NCI-H2029 treated with DMSO at 0.1 percent for 48 hours (cell line): ENCODE data around the gene SMCHD1.
"Not testable (repeated sequence)": the region's sequence is repeated elsewhere in the genome, so short reads cannot be mapped to it uniquely, and the experiment has no call there.

Experiments
- DNase-seq: peaks from one replicate; lab custom pipeline; 2025; lab: John Stamatoyannopoulos, UW

SMCHD1 gene

DNA sequence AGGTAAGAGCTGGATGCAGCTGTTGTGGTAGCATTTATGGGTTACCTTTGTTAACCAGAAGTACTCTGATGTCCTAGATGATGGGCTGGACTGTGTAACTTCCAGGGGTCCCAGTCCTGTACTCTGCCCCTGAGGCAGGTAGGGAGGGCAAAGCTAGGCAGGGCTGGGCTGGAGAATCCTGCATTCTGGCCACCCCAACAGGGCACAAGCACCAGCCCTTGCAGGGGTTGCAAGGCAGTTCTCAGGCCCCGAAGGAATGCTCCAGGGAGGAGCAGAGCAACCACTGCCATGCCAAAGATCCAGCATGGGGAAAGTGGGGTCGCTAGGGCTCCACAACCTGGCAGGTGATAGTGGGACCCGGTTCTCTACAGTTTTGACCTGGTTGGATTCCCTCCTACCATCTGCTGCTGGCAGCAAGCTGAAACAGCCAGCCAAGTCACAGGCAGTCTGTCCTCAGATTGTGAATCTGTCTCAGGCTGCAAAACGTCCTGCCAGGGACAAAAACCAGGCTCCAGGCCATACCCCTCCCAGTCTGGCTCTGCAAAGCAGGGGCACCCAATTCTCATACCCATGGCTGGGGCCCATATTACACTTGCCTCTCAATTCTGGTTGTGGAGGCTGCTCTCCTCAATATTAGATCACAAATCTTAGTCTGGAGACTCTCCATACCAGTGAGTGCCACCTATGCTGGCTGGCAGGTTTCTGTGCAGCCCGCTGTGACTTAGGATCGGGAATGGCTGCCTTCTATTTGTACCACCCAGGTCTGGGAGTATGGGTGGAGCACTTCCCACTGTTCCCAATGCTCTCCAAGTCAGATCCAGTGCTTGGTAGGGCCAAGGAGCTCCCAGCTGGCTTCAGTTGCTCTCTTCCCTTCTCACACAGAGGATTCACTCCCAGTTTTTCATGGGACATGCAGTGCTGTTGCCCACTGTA, 61.1 kb downstream of the SMCHD1 start:
- no peak for DNase-seq

DNA sequence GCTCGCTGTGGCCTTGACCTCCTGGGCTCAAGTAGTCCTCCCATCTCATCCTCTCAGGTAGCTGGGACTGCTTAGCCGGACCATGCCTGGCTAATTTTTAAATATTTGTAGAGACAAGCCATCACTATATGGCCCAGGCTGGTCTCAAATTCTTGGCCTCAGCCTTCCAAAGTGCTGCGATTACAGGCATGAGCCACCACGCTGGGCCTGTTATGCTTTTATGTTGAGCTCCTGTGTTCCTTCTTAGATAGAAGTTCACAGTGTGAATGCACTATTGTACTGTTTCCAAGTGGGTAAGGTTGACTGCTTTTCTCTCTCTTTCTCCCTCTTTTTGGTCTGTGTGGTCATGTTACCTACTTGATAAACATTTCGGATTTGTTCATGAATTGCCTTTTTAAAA, 61.9 kb downstream of the SMCHD1 start:
- no peak for DNase-seq

DNA sequence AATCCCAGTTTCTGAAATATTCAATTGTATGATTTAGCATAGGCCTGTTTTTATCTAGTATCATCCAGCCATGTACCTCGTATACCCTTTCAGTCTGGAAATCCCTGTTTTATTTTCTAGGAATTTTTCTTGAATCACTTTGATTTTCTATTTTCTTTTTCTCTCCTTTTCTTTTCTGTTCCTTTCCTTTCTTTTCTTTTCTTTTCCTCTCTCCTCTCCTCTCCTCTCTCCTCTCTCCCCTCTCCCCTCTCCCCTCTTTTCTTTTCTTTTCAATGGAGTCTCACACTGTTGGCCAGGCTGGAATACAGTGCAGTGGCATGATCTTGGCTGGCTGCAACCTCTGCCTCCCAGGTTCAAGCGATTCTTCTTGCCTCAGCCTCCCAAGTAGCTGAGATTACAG, 63.5 kb downstream of the SMCHD1 start:
- no peak for DNase-seq

DNA sequence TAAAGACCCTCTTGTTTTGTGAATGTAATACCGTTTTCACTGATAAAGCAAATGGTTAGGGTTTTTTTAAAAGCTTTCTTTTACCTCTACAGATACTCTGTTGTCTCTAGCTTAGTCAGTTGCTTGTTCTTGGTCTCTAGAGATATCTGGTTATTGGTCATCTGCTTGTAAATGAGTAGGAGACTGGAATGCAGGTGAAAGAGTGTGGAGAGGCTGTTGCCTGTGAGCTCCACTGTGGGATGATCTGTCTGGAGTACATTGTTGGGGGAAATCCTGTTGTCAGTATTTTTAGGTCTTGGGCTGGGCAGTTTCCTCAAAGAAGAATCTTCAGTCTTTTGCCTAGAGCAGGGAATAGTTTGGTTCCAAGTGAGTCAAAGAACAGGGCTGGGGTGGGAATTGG, 67.7 kb downstream of the SMCHD1 start:
- DNase-seq = no peak

DNA sequence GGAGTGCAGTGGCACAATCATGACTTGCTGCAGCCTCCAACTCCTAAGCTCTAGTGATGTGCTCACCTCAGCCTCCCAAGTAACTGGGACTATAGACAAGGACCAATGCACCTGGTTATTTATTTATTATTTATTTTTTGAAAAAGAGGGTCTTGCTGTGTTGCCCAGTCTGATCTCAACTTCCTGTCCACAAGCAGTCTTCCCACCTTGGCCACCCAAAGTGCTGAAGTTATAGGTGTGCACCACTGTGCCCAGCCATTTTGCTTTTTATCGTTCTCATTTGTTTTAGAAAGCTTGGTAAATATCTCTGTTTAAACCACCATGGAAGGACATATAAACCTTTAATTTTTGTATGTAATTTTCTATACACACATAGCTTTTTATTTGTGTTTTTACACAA, 74.2 kb downstream of the SMCHD1 start:
- no peak for DNase-seq

DNA sequence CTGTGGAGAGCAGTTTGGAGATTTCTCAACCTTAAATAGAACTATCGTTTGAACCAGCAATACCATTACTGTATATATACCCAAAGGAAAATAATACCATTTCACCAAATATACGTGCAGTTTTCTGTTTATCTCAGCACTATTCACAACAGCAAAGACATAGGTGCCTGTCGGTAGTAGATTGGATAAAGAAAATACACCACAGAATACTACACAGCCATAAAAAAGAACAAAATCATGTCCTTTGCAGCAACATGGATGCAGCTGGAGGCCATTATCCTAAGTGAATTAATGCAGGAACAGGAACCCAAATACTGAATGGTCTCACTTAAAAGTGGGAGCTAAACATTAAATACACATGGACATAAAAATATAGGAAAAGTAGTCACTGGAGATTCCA, 81.3 kb downstream of the SMCHD1 start:
- no peak for DNase-seq

DNA sequence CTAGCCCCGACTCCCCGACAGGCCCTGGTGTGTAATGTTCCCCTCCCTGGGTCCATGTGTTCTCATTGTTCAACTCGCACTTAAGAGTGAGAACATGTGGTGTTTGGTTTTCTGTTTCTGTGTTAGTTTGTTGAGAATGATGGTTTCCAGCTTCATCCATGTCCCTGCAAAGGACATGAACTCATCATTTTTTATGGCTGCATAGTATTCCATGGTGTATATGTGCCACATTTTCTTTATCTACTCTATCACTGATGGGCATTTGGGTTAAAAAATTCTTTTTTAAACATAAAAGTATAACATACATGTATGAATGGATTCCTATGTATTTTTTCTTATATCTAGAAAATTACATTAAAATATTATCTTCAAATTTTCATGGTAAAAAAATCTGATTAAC, 84.6 kb downstream of the SMCHD1 start:
- DNase-seq = not testable (repeated sequence)

DNA sequence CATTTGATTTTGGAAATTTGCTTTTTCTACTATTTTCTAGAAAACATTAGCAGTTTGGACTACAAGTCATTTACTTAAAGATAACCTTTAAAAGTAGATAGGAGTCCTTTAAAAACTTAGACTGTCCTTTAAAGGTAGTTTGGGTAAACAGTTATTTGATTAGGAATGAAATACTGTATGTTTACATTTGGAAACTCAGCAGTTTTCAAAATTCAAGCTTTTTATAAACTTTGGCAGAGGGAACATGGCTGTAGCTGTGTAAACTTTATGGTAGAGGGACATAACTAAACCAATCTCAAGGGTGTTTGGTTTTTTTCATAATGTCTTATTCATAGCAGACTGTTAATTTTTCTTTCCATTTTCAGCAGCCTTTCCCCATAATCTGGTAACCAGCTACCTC, 90.7 kb downstream of the SMCHD1 start:
- no peak for DNase-seq

DNA sequence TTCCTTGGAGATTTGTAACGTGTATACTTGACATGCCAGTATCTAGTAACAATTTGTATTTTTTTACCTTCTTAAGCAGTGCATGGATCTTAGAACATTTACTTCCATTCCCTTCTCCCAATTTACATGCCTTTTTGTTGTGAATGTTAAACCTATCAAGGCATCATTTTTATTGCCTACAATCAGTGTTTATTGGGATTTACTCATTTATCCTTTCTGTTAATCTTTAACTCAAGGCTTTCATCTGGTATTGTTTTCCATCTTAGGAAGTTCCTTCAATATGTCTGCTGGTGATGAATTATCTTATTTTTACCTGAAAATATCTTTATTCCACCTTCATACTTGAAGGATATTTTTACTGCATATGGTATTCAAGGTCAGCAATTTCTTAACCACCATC, 102.8 kb downstream of the SMCHD1 start:
- no peak for DNase-seq

DNA sequence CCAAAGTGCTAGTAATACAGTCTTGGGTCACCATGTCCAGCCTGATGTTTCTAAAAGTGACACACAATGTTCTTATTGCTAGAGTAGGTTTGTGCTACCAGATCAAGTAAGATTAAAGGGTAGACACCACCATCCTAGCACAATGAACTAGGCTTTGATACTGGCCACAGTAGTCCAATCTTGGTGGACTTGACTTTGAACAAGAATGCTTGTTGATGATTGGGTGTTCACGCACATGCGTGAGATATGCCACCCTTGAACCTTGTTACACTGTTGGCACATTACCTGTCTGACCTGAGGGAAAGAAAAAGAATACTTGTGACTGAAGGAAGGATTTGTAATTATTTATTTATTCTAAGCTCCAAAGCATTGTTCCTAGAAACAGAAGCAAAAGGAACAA, 119.1 kb downstream of the SMCHD1 start:
- DNase-seq = no peak

DNA sequence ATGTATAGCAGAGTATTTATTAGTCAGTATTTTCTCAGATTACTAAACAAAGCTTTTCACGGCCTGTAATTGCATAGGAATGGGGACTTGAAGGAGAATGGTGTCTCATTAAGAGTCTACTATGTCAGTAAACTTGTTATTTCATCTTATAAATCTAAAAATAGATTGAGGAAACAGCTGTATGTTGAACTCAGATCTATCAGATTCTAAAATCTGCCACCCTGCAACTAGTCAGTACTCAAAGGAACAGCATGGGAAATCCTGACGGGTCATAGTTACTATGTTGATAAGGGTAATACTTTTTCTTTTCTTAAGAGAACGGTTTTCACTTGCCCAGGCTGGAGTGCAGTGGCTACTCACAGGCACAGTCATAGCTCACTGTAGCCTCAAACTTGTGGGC, 121.1 kb downstream of the SMCHD1 start:
- no peak for DNase-seq

DNA sequence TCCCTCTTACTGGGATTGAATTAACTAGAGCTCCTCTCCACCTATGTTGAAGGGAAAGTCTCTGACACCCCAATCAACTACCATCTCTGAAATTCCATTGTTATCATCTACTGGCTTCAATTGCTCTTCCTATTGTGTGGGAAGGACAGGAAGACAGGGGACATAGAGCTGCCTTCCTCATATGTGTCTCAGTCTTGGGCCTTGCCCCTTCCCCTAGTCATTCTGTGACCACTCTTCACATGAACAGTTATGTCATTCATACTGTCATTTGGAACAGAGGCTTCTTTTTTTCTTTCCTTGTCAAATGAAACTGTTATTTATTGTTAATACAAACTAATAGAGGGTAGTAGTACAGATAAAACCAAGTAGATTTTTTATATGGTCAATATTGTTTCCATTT, 121.7 kb downstream of the SMCHD1 start:
- no peak for DNase-seq

DNA sequence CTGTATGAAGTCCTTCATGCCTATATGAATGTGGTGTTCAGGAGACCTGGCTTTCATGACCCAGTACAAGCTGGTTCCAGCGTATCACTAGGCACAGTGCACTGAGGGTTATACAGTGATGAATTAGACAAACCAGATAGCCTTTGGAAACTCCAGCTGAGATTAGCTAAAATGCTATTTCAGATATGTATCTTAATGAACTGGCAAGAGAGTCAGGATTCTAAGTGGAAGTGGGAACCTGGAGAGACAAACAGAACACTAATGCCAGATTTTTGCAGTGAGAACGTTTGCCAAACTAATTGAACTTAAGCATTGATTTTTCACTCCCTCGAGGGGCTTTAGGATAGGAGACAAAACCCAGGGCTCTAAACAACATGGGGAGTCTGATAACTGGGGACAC, 125.2 kb downstream of the SMCHD1 start:
- DNase-seq = no peak

DNA sequence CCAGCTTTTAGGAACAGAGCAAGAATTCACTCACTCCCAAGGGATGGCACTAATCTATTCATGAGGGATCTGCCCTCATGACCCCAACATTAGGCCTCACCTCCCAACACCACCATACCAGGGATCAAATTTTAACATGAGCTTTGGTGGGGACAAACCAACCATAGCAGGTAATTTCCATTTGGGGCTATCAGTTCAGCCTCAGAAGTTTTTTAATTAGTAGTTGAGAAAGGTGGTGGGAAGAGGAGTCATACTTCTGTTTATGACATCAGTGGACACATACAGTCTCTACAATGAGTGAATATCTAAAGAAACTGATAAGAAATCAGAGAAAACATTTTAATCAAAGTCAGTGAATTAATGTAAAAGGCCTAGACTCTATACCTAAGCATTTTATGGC, 131.7 kb downstream of the SMCHD1 start:
- no peak for DNase-seq

DNA sequence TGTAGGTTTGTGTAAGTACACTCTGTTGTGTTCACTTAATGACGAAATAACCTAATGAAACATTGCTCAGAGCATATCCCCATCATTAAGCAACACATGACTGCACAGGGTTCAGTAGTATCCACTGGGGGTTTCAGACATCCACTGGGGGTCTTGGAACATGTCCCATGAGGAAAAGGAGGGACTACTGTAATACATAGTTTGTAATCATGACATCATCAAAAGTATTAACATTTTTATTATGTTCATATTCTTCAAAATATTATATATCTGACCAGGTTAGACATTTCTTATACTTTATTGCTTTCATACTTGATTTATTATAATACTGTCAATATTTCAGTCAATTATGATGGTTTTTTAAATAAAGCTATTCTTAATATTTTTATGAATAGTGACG, 136.9 kb downstream of the SMCHD1 start:
- DNase-seq = no peak

DNA sequence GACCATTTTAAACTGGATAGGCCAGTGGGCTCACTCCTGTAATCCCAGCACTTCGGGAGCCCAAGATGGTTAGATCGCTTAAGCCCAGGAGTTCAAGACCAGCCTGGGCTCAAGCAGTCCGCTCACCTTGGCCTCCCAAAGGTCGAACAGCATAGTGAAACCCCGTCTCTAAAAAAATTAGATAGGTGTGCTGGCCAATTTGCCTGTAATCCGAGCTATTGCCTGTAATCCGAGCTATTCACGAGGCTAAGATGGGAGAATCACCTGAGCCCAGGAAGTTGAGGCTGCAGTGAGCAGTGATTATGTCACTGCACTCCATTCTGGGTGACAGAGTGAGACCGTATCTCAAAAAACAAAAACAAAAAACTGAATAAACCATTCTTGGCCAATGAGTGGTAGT, 138.6 kb downstream of the SMCHD1 start:
- DNase-seq = peak; percentile 14

DNA sequence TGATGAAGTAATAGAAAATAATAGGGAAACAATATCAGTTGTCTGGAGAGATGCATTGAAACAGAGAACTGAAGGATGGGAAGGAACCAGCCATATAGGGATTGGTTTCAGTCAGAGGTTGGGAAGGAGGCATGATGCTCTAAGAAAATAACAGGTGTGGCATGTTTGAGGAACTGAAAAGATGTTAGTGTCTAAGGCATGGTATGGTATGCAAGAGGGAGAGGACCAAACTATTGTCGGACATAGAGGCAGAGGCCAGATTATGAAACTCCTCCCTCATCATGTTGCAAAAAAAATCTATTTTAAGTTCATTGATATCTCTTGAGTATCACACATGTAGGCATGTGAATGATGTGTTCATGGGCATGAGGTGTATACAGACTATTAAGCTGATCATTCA, 142.4 kb downstream of the SMCHD1 start:
- DNase-seq = no peak

DNA sequence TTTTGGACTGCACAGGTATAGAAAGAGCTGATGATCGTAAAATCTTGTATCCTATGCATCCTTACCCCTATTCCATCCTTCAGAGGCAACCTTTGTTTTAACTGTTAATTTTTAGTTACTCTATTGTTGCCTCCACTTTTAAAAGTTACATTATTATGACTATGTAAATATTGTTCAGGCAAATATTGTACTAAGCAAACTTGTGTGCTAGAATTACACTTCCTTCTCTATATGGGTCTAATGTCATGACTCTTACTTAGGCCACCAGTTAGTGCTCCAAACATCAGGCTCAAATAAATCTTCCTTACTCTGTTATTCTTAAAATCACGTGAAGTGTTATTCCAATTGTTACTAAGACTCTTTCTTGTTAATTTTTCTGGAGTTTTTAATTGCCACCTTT, 143.8 kb downstream of the SMCHD1 start:
- DNase-seq = no peak

DNA sequence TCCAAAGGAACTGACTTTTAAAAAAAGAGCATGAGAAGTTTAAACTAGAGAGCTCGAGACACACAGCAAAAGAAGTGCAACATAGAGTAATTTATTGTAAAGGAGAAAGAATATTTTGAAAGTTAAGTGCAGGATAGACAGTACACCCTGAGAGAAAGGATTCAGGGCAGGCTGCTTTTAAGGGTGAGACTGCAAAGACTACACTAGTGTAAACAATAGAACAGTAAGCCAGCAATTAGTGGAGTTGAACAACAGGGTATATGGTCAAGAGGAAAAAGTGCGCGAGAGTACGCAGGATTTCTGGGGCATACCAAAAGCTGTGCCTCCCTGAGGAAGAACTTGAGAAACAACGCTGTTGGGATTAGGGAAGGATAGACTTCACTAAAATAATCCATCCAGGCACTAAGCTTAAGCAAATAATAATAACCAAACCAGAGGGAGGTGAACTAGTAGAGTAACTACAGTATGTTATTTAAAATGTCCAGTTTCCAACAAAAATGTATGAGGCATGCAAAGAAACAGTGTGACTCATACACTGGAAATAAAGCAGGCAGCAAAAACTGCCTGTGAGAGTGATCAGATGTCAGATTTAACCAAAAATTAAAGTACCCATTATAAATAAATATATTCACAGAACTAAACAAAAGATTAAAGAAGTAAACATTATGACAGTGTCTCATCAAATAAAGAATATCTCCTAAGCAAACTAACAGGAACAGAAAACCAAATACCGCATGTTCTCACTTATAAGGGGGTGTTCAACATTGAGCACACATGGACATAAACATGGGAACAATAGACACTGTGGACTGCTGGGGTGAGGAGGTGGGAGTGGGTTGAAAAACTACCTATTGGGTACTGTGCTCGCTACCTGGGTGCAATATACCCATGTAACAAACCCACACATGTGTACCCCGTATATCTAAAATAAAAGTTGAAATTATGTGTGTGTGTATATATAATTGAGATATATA, 150.7 kb downstream of the SMCHD1 start:
- DNase-seq = no peak

DNA sequence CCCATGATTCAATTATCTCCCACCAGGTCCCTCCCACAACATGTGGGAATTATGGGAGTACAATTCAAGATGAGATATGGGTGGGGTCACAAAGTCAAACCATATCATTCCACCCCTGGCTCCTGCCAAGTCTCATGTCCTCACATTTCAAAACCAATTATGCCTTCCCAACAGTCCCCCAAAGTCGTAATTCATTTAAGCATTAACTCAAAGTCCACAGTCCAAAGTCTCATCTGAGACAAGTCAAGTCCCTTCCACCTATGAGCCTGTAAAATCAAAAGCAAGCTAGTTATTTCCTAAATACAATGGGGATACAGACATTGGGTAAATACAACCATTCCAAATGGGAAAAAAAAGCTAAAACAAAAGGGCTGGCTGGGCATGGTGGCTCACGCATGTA, 153.1 kb downstream of the SMCHD1 start:
- not testable (repeated sequence) for DNase-seq

DNA sequence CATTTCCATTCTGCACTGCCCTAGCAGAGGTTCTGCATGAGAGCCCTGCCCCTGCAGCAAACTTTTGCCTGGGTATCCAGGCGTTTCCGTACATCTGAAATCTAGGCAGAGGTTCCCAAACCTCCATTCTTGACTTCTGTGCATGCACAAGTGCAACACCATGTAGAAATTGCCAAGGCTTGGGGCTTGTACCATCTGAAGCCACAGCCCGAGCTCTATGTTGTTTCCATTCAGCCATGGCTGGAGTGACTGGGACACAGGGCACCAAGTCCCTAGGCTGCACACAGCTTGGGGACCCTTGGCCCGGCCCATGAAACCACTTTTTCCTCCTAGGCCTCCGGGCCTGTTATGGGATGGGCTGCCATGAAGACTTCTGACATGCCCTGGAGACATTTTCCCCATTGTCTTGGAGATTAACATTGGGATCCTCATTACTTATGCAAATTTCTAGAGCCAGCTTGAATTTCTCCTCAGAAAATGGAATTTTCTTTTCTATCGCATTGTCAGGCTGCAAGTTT, 154.2 kb downstream of the SMCHD1 start:
- not testable (repeated sequence) for DNase-seq

DNA sequence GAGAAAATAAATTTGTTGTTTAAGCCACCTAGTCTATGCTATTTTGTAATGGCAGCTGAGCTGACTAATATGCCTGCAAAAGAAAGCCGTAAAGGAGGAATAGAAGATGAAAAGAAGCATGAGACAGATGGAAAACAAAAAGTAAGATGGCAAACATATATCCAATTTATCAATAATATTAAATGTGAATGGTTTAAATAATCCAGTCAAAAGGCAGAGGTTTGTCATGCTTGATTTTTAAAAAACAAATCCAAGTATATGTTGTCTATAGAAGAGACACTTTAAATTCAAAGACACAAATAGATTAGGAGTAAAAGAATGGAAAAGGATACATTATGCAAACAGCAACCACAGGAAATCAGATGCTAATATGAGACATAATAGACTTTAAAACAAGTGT, 155.9 kb downstream of the SMCHD1 start:
- no peak for DNase-seq

DNA sequence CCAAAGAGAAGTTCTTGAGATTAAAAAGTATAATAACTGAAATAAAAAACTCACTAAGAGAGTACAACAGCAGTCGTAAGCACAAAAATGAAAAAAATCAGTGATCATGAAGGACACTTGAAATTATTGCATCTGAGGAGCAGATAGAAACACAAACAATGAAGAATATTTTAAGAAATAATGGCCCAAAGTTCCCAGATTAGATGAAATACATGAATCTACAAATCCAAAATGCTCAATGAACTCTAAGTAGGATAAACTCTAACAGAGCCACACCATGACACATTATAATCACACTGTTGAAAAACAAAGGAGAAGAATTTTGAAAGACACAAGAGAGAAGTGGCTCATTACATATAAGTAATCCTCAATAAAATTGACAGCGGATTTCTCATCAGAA, 159.4 kb downstream of the SMCHD1 start:
- no peak for DNase-seq
